ENCODE results near the gene RIN1.

DNA sequence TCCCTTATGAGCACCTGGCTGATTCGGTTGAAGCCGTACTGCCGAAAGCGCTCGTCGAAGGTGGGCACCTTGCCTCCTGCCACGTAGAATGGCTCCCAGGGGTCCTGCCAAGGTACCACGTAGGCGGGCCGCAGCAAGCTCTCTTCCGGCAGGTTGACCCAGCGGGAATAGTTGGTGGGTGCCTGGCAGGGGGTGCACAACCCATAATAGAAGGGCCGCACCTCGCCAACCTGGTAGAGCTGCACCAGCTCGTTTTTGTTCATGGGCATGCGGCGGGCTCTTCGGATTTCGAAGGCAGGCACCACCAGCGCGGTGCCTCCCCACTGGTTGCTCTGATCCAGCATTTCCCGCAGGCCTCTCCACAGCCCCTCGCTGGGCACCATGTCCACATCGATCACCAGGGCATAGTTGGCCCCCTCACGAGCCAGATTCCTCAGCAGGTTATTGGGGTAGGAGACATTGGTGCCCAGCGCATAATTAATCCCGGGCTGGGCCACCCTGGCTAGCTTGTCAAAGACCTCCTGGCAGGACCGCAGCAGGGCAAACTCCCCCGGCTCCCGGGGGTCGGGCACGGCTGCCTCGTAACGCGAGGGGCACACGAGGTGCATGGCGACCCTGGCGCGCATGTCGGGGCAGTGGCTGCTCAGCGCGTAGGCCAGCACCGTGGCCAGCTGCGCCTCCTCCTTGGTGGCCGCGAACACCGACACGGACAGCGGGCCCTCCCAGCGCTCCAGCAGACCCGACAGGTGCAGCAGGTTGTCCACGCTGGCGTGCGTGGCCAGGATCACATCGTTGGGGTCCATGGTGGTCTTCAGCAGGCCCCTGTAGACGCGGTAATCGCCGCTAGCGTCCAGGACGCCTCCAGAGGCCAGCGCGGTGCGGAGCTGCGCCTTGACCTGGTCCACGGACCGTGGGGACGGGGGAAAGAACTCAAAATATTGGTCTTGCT lies 10.5 kb upstream of the RIN1 start:
- TF ChIP-seq, protein P1, sequence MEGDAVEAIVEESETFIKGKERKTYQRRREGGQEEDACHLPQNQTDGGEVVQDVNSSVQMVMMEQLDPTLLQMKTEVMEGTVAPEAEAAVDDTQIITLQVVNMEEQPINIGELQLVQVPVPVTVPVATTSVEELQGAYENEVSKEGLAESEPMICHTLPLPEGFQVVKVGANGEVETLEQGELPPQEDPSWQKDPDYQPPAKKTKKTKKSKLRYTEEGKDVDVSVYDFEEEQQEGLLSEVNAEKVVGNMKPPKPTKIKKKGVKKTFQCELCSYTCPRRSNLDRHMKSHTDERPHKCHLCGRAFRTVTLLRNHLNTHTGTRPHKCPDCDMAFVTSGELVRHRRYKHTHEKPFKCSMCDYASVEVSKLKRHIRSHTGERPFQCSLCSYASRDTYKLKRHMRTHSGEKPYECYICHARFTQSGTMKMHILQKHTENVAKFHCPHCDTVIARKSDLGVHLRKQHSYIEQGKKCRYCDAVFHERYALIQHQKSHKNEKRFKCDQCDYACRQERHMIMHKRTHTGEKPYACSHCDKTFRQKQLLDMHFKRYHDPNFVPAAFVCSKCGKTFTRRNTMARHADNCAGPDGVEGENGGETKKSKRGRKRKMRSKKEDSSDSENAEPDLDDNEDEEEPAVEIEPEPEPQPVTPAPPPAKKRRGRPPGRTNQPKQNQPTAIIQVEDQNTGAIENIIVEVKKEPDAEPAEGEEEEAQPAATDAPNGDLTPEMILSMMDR (IDR thresholded peaks at IDR 0.05): no peak
- no peak for TF ChIP-seq POLR2A (IDR thresholded peaks at IDR 0.05)
